ENCODE measurements around the gene SYT7.

SYT7 gene

DNA sequence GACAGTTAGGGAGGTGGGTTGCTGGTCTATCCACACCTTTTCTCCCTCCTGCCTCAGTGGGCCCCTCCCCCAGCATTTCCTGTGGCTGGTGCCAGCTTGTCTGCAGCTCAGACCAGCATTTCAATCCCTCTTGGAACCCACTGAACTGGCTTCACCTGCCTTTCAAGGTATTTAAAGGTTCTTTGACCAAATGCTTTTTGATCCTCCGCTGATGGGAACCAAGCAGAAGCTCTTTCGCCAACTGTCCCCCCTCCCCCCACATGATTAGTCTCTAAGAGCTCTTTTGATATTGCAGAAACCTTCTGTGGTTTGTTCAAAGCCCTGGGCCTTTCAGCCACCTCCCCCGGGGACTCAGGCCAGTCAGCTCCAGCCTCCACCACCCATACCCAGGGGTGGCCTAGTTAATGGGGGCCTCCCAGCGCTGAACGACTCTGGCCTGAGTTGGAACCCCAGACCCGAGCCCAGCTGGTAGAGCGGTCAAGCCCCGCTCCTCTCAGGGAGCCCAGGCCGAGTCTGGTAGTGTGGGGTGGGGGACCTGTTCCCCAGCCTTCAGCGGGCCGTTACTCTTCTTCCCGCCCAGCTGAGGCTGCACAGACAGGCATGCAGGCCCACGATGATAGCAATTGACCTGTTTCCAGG lies 6.0 kb upstream of the SYT7 start:
- no peak for DNase-seq (ENCODE audit: low read depth)
- H3K4me3 ChIP-seq (ENCODE audit: low read length): no peak overlapping the region
- TF ChIP-seq, protein P1, sequence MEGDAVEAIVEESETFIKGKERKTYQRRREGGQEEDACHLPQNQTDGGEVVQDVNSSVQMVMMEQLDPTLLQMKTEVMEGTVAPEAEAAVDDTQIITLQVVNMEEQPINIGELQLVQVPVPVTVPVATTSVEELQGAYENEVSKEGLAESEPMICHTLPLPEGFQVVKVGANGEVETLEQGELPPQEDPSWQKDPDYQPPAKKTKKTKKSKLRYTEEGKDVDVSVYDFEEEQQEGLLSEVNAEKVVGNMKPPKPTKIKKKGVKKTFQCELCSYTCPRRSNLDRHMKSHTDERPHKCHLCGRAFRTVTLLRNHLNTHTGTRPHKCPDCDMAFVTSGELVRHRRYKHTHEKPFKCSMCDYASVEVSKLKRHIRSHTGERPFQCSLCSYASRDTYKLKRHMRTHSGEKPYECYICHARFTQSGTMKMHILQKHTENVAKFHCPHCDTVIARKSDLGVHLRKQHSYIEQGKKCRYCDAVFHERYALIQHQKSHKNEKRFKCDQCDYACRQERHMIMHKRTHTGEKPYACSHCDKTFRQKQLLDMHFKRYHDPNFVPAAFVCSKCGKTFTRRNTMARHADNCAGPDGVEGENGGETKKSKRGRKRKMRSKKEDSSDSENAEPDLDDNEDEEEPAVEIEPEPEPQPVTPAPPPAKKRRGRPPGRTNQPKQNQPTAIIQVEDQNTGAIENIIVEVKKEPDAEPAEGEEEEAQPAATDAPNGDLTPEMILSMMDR (conservative IDR thresholded peaks at IDR 0.05; ENCODE audit: low read depth, low read length): no peak

DNA sequence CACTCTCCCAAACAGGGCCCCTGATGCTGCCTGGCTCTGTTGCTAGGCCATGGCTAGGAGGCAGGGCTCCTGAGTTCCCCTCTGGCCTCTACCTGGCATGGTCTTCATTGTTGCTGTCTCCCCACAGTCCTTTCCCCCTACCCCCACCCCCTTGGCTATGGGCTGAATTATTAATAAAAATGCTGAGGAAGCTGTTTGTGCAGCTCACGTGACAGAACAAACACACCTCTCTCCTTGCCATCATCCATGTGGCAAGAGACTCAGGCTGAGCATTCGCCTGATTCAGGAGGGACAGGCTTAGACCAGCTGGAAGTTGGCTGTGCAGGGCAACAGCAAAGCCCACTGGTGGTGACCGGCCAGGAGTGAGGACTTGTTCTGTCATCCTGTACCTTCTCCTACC lies 4.2 kb upstream of the SYT7 start:
- TF ChIP-seq, protein P1 (conservative IDR thresholded peaks at IDR 0.05; ENCODE audit: low read depth, low read length): no peak

GRCh38 chr11:61581931-61582330 lies 1.1 kb upstream of the SYT7 start:
- H3K4me3 ChIP-seq (ENCODE audit: low read length): no peak overlapping the region
- TF ChIP-seq, protein P1 (conservative IDR thresholded peaks at IDR 0.05; ENCODE audit: low read depth, low read length): no peak
- DNase-seq (ENCODE audit: low read depth): no peak

More for the DNA sequence above, 4.2 kb upstream of the SYT7 start:
- H3K4me3 ChIP-seq (ENCODE audit: low read length): no peak overlapping the region
- no peak for DNase-seq (ENCODE audit: low read depth)

- TF ChIP-seq, protein P1 (conservative IDR thresholded peaks at IDR 0.05; ENCODE audit: low read depth, low read length): no peak
- no peak for DNase-seq (ENCODE audit: low read depth)
- no peak overlapping the region for H3K4me3 ChIP-seq (ENCODE audit: low read length)
Observed at GRCh38 chr11:61580271-61580888, 496 bp downstream of the SYT7 start.

DNA sequence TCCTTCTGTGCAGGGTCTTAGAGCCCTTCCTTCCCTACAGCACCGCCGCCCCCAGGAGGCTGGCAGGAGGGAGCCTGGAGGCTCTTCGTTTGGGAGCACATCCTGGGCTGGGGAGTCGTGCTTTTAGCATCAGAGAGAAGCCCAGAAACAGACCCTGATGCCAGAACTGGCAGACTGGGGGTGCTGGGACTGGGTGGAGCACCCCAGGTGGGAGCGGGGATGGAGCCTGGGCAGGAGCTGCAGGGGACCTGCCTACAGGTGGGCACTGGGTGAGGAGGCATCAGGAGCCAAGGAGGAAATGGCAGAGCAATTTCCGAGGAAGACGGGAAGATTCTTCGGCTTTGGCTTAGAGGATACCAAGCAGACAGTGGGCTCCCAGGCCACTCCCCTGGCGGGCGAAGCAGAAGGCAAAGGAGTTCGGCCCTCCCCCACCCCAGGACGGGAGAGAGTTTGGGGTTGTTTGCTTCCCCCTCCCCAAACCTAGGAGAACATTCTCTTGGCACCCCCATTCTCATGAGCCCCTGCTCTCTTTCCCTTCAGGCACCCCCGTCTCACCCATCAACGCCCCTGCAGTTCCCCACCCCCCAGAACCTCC lies 1.1 kb downstream of the SYT7 start:
- no peak overlapping the region for H3K4me3 ChIP-seq (ENCODE audit: low read length)
- no peak for DNase-seq (ENCODE audit: low read depth)
- TF ChIP-seq, protein P1 (conservative IDR thresholded peaks at IDR 0.05; ENCODE audit: low read depth, low read length): no peak

GRCh38 chr11:61578819-61579675 lies 1.8 kb downstream of the SYT7 start:
- no peak overlapping the region for H3K4me3 ChIP-seq (ENCODE audit: low read length)
- DNase-seq (ENCODE audit: low read depth): no peak
- TF ChIP-seq, protein P1 (conservative IDR thresholded peaks at IDR 0.05; ENCODE audit: low read depth, low read length): no peak
